GM19452 (cell line): ENCODE measurements around the gene MCM3.

Source experiments
- ATAC-seq: cut with Tn5 transposase; IDR thresholded peaks from one replicate; pipeline ENCODE4 v1.9.1; 2021; ENCODE audit not compliant: unreplicated experiment

Gene MCM3

GRCh38 chr6:52304983-52305390 lies 20.4 kb upstream of the MCM3 start:
- ATAC-seq: peak; percentile 50

GRCh38 chr6:52303178-52303577 lies 18.6 kb upstream of the MCM3 start:
- ATAC-seq: no peak

GRCh38 chr6:52301326-52301725 lies 16.8 kb upstream of the MCM3 start:
- no peak for ATAC-seq

GRCh38 chr6:52300489-52300931 lies 16.0 kb upstream of the MCM3 start:
- ATAC-seq: no peak

- ATAC-seq: no peak
These were observed 15.1 kb upstream of the MCM3 start for GRCh38 chr6:52299653-52300052.

GRCh38 chr6:52297433-52297832 lies 12.9 kb upstream of the MCM3 start:
- ATAC-seq: no peak

DNA sequence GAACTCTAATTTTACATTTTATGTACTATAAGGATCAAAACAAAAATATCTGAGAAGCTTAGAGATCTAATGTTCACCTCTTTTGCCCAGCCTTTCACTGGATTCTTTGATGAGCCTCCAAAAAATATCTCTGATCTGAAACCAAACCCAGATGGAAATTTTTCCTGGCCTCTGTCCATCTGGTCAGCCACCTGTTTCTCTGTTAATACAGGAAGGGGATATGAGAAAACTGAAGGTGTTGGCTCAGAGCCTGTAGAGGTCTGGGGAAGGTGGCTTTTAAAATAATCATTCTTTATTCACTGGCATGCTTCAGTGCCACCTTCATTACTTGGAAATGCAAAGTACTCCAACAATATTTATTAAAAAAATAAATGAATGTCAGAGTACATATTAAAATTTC lies 8.5 kb upstream of the MCM3 start:
- no peak for ATAC-seq

DNA sequence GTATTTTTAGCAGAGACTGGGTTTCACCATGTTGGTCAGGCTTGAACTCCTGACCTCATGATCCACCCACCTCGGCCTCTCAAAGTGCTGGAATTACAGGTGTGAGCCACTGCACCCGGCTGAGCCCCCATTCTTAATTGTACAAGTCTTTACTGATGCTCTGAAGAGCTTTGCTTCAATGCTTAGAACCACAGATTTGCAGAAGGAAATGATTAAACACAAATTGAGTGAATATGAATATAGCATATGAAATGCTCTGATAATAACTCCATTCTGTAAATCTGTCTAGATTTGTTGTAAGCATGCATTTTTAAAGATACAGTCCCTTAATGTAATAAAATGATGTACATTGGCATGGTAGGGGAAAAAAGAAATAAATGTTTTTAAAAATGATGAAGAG lies 4.3 kb upstream of the MCM3 start:
- ATAC-seq: no peak

GRCh38 chr6:52288216-52288615 lies 3.7 kb upstream of the MCM3 start:
- no peak for ATAC-seq

DNA sequence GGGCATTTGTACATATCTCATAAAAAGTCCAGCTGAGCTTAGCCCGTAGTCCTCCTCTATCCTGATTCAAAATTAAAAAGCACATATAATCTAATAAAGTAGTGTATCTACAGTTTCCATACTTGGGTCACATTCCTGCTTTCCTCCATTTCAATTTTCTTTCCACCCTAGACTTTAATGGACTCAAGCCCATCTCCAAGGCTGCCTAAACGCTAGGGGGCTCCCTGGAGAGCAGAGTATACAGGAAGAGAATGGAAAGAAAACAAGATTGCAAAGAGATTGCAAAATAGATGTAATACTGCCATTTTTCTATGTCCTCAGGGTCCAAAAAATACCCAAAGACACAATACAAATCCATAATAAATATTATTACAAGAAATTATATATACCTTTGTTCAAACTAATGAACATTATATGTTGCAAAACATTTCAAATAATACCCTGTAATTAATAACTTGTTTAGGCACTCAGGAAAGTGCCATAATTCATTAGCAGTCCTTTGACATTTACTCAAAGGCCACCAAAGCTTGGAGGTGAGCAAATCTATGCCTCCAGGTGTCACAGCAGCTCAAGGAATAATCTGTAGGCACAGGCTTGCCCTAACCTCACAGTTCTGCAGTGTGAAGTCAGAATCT lies 2.4 kb upstream of the MCM3 start:
- no peak for ATAC-seq

- ATAC-seq: no peak
These were observed 881 bp upstream of the MCM3 start for GRCh38 chr6:52285177-52286068.

GRCh38 chr6:52284131-52284459 lies 447 bp downstream of the MCM3 start:
- ATAC-seq: no peak

DNA sequence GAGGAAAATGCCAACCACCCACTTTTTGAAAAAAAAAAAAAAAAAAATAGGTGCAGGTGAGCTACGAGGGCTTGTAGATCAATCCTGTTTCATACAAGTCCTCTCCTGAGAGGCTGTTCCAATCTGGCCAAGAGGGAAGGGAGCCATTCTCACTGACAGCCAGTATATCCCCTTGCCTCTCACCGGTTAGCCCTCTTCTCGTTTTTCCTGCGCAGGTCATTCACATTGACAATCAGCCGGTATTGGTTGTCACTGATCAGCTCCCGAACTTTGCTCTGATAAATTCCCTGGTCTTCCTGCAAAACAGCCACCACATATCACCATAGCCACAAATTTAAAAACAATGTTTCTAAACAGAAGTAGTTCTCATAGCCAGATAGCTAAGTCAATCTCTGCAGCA lies 1.4 kb downstream of the MCM3 start:
- no peak for ATAC-seq

DNA sequence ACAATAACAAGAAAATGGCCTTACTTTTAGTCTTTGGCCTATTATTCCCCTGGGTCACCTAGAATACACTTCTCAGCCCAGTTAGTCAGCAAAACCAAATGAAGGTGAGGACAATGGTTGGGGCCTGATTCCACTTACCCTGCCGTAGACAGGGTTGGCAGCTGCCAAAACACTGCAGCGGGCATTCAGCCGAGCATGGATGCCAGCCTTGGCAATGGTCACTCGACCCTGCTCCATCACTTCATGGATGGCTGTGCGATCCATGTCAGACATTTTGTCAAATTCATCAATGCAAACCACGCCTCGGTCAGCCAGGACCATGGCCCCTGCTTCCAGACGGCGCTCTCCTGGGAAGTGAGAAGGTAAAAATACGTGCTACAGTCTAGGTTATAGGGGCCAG lies 8.4 kb downstream of the MCM3 start:
- no peak for ATAC-seq

DNA sequence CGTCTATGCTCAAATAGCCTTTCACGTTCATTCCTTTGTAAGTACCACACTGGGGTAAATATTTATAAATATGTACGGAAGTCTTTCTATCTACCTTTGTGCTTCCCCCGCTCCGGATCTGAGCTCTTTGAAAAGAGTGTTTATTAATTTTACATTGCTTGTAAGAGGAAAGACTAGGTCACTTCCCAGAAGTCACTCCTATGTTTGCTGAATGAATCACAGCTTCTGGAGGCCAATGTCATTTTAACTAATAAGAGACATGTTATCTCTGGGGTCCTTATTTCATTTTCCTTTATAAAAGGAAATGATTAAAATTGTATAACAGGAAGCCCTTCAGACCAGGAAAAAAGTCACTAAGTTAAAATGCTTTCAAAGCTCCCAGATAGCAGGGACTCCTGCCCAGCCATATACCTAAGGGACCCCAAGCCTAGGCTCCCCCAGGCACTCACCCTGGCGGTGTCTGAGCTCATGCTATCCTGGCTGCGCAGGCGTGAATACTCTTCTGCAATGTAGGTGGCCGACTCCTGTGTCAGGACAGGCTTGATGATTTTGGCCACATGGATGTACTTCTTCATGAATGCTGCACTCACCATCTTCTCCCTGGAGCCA lies 12.6 kb downstream of the MCM3 start:
- no peak for ATAC-seq

- ATAC-seq: peak; percentile 79
These were observed 20.6 kb downstream of the MCM3 start for GRCh38 chr6:52263709-52264540.

DNA sequence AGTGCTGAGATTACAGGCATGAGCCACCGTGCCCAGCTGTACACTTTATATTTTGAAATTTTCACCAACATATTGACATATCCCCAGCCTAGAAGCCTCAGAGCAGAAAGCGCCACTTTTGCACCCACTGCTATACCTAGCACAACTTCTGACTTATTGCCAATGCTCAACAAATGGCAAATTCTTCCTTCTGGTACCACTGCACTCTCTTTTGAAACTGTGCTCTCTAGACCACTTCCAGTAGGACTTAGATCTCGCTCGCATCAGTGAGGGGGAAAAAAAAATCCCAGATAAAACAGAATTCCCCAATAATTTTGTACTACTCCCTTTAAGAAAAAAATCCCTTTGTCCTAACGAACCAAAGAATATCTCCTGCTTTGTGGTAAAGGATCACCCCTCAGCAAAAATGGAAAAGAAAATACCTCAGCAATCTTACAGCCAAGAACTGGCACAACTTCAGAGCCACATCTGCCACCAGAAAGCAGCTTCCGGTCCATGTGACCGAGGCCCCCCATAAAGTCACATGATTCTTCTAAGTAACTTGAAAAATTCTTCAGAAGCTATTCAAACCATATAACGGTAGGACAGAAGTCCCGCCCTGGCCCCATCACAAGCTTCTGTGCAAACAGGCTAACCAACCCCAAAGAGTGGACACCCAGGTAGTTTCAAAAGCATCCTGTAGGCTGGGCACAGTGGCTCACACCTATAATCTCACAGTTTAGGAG lies 21.8 kb downstream of the MCM3 start:
- no peak for ATAC-seq

DNA sequence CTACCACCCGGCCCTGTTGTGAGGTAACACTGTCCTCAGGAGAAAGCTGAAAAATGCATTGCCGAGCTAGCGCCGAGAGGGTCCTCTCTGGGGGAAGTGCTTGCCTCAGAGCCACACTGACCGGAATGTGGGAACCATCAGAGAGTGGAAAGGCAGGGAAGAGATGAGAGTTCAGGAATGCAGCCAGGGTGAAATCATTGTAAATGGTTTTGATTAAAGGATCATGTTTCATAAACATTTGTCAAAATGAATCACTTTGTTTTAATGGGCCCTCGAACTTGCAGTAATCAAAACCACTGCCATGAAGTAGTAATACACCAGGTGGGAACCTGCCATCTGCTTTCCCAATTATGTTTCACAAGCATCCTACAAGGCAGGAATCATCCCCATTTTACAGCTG lies 23.3 kb downstream of the MCM3 start:
- no peak for ATAC-seq

DNA sequence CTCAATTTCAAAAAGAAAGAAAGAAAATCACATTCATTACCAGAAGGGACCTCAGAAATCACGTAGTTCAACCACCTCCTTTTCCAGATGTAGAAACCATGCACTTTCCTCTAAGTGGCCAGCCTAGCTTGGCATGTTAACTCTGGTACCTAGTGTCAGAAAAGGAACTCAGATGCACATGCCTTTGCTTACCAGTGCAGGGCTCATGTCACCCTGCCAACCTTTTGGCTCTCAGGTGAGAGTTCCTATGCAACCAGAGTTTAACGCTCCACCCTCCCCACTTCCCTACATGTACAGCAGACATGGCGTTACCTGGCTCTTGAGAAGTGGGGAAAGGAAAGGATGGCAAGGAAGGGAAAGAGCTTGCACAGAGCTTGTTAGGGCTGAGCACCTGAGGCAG lies 23.9 kb downstream of the MCM3 start:
- no peak for ATAC-seq

- peak; percentile 21 for ATAC-seq
These were observed 29.1 kb downstream of the MCM3 start for GRCh38 chr6:52255434-52255833.
